Stimulated activated effector memory CD8-positive, alpha-beta T cell treated with anti-CD3 and anti-CD28 coated beads, Interleukin-12 subunit alpha, Interleukin-12 subunit beta, amount 100 ng/mL, for 72 hours (primary cell): ENCODE measurements around the gene LNPEP.

Experiments
- ATAC-seq: fragments of 150-1000 bp; cut with Tn5 transposase; 2 replicates; pipeline ENCODE4 v1.10.0; 2021
- DNase-seq, 2 donors: peaks; one replicate each; pipeline ENCODE4 v3.0.0; 2021 to 2022; ENCODE audit warnings: low spot score in 2 of 2
- H3K27ac Mint-ChIP-seq: one replicate; pipeline ENCODE4 v1.8.0; 2022; ENCODE audit warnings: mild to moderate bottlenecking, mixed read lengths
- H3K36me3 Mint-ChIP-seq: one replicate; pipeline ENCODE4 v1.8.0; 2022; ENCODE audit warnings: mild to moderate bottlenecking, mixed read lengths
- H3K4me1 Mint-ChIP-seq: one replicate; pipeline ENCODE4 v1.8.0; 2022; ENCODE audit warnings: mixed read lengths
- H3K4me3 Mint-ChIP-seq: one replicate; pipeline ENCODE4 v1.8.0; 2022; ENCODE audit warnings: mild to moderate bottlenecking, mixed read lengths
- H3K9me3 Mint-ChIP-seq: one replicate; pipeline ENCODE4 v1.8.0; 2022; ENCODE audit warnings: mixed read lengths

The LNPEP gene

DNA sequence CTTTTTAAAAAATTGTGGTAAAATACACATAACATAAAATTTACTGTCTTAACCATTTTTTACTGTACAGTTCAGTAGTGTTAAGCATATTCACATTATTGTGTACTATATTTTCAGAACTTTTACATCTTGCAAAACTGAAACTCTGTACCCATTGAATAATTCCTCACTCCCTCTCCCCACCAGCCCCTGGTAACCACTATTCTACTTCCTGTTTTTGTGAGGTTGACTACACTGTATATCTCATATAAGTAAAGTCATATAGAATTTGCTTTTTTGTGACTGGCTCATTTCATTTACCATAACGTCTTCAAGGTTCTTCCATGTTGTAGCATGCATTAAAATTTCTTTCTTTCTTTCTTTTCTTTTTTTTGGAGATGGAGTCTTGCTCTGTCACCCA lies 87.0 kb downstream of the LNPEP start:
- Mint-ChIP-seq H3K9me3 (no peaks in the 10 kb centered on the region), H3K4me3 (no peak overlapping the region), H3K36me3 (peaks cover 98% of the 10 kb centered on the region), H3K4me1 (peaks cover 14% of the 10 kb centered on the region), H3K27ac (no peak overlapping the region)
- ATAC-seq (peak; percentile 76), DNase-seq (no peak)

DNA sequence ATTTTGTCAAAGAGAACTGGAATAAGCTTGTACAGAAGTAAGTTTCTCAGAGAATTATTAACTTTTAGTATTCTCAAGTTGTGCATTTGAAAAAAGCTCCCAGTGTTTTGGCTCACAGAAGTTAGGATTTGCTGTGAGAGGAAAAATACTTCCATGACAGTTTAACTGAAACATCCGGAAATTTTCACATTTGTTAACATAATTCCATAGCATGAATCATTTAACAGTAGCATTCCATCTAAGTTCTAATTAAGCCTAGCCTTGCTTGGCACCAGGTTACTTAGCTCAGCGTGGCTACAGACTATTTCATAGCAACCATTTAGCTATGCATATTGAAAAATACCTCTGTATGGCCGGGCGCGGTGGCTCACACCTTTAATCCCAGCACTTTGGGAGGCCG lies 90.8 kb downstream of the LNPEP start:
- Mint-ChIP-seq H3K4me1 (peaks cover 14% of the 10 kb centered on the region), H3K36me3 (peaks cover 100% of the 10 kb centered on the region), H3K4me3 (no peak overlapping the region), H3K9me3 (no peaks in the 10 kb centered on the region), H3K27ac (no peak overlapping the region)
- no peak for DNase-seq
- ATAC-seq: no peak

DNA sequence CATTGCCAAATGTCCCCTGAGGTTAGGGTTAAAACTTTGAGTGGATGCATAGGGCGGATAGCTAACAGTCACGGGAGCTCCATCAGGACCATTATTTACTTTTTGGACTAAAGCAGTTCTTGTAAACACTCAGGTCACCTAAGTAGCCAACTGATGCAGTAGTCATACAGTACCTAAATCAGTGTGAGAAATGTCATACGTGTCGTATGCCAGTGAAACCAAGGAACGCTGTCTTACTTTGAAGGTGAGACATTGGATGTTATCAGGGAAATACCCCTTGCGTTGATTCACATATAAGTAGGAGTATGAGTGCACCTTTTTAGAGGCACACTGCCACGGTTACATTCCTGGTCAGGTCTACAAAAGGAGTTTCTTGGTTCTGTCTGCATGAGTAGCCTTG lies 101.9 kb downstream of the LNPEP start:
- H3K4me1 Mint-ChIP-seq: peaks cover 8% of the 10 kb centered on the region
- no peak overlapping the region for H3K4me3 Mint-ChIP-seq
- H3K27ac Mint-ChIP-seq: no peak overlapping the region
- ATAC-seq: peak; percentile 61
- H3K9me3 Mint-ChIP-seq: no peaks in the 10 kb centered on the region
- H3K36me3 Mint-ChIP-seq: peaks cover 6% of the 10 kb centered on the region
- DNase-seq: no peak

DNA sequence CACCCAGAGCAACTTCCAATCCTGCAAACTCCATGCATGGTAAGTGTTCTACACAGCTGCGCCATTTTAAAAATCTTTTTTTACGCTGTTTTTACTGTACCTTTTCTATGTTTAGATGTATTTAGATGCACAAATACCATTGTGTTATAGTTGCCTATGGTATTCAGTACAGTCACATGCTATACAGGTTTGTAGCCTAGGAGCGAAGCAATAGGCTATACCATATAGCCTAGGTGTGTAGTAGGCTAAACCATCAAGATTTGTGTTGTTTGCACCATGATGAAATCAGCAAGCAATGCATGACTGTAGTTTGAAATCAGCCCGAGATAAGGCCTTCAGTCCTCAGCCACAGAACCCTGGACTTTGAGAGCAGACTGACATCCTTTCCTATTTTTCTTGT lies 105.4 kb downstream of the LNPEP start:
- Mint-ChIP-seq H3K36me3 (no peaks in the 10 kb centered on the region), H3K4me3 (no peak overlapping the region), H3K4me1 (peaks cover 7% of the 10 kb centered on the region), H3K9me3 (no peaks in the 10 kb centered on the region), H3K27ac (no peak overlapping the region)
- DNase-seq (no peak), ATAC-seq (no peak)

DNA sequence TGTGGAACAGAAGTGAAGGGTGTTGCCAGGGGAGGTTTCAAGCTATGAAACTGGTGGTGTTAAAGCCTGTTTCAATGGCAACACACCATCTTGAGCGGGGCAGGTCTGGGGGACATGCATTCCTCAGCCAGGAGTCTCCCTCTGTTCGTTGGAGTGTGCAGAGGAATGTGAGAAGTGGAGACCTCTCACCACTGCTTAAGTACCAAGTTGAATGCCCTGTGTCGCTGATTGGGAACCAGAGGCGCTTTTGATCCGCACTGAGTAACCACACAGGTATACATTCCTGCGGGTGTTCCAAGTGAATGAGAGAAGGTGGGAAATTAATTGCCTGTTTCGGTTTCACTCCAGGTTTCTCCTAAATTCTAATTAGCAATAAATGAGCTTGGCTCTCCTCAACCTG lies 107.1 kb downstream of the LNPEP start:
- H3K4me1 Mint-ChIP-seq: peaks cover 4% of the 10 kb centered on the region
- no peaks in the 10 kb centered on the region for H3K36me3 Mint-ChIP-seq
- ATAC-seq (no peak), DNase-seq (no peak)
- no peak overlapping the region for H3K27ac Mint-ChIP-seq
- H3K9me3 Mint-ChIP-seq: no peaks in the 10 kb centered on the region
- no peak overlapping the region for H3K4me3 Mint-ChIP-seq

DNA sequence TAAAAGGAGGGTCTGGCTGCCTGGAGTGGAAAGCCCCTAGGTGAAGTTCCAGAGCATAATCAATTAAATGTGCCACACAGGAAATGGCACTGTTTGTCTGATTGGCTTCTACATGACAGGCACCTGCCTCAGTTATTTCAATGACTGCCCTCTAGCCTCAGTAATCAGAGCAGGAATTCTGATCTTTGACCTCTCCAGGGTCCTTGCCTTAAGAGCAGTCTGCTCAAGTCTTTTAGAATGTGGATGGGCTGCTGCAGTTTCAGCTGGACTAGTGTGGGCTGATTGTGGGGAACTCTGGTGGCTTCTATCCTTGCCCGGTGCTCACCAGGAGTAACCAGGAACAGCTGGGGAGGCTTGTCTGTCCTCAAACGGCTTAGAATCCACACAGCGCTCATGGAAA lies 107.6 kb downstream of the LNPEP start:
- H3K4me1 Mint-ChIP-seq: peaks cover 4% of the 10 kb centered on the region
- H3K36me3 Mint-ChIP-seq: no peaks in the 10 kb centered on the region
- DNase-seq (no peak), ATAC-seq (no peak)
- H3K4me3 Mint-ChIP-seq: no peak overlapping the region
- no peaks in the 10 kb centered on the region for H3K9me3 Mint-ChIP-seq
- no peak overlapping the region for H3K27ac Mint-ChIP-seq

DNA sequence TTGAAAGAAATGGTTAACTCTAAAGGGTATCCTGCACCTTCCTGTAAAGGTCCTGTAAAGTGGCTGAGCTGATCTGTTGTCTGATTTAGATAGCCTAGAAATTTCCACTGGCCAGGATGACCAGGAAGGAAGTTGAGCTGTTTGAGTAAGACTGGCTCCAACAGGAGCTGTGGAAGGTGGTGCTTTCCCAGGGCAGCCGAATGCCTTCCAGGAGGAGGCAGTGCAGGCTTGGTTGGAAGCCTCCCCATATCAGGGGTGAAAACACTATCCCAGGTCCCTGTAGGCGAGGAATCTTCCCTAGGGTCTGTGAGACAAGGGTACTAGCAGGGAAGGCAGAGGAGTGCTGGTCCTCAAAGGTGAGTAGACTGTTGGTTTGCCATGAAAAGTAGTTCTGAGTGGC lies 108.2 kb downstream of the LNPEP start:
- Mint-ChIP-seq H3K4me1 (no peaks in the 10 kb centered on the region), H3K36me3 (no peaks in the 10 kb centered on the region), H3K27ac (no peak overlapping the region), H3K9me3 (no peaks in the 10 kb centered on the region), H3K4me3 (no peak overlapping the region)
- no peak for DNase-seq
- peak; percentile 24 for ATAC-seq

DNA sequence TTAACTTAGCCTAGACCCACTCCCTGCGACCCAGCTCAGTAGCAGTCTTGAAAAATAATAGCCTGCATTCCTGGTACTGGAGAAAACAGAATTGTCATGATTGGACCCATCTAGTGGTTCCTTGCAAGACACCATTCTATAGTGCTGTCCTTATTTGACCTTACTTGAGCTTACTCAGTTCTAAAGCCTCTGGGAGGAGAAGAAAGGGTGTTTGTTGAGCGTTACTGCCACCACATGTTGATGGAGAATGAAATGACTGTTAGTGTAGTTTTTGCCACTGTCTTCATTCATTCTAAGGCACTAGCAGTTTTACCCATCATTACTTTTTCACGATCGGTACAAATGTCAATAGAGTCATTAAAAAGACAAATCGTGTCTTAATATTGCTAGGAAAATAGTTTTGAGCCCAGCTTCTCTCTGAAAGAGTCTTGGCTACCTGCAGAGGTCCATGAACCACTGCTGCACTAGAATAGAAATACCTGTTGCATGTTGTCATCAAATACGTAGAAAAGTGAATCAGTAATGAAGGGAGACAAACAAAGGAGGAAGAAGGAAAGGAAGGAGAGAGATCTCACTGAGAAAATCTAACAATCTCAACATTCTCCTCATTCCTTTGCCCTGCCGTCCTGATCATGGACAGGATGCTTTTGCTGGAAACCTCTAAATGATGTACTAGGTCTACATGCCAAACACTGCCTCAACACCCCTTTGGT lies 110.5 kb downstream of the LNPEP start:
- DNase-seq: no peak
- no peaks in the 10 kb centered on the region for H3K9me3 Mint-ChIP-seq
- no peak overlapping the region for H3K4me3 Mint-ChIP-seq
- H3K4me1 Mint-ChIP-seq: no peaks in the 10 kb centered on the region
- no peak overlapping the region for H3K27ac Mint-ChIP-seq
- ATAC-seq: peak; percentile 77
- H3K36me3 Mint-ChIP-seq: no peaks in the 10 kb centered on the region

DNA sequence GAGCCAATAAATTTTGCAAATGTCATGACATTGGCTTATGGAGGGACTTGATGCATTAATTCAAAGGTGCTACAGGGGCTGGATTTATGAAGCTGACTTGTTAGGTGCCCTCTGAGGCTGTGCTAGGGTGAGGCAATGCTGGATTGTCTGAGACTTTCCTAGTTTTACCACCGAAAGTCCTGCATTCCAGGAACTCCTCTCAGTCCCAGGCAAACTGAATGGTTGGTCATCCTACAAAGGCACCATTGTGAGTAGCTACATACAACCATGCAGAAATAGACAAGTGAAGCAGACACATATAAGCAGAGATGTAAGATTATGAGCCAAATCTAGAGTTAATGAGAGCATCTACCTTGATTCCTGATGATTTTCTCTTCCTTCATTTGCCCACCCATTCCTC lies 111.2 kb downstream of the LNPEP start:
- no peaks in the 10 kb centered on the region for H3K36me3 Mint-ChIP-seq
- no peak for ATAC-seq
- no peak overlapping the region for H3K4me3 Mint-ChIP-seq
- peaks cover 3% of the 10 kb centered on the region for H3K9me3 Mint-ChIP-seq
- H3K27ac Mint-ChIP-seq: no peak overlapping the region
- no peak for DNase-seq
- H3K4me1 Mint-ChIP-seq: no peaks in the 10 kb centered on the region

DNA sequence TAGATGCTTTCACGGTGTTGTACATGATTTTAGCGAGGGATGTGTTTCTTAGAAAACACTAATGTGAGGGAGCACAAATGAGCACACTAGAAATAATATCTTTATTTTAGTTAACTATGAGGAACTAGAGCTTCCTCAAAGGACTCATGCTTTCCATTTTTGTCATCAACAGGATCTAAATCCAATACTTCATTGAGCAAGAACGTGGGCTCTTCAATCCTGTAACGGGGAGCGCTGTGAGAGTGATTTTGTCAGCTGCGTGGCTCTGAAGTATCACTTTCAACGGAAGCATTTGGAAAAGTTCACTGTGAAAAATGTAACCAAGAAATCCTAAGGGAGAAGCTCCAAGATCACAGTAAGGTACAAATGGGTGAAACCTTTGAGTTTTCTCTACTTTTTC lies 113.3 kb downstream of the LNPEP start:
- H3K4me1 Mint-ChIP-seq: no peaks in the 10 kb centered on the region
- no peak overlapping the region for H3K27ac Mint-ChIP-seq
- no peaks in the 10 kb centered on the region for H3K36me3 Mint-ChIP-seq
- H3K4me3 Mint-ChIP-seq: no peak overlapping the region
- DNase-seq (no peak), ATAC-seq (no peak)
- H3K9me3 Mint-ChIP-seq: peaks cover 3% of the 10 kb centered on the region

DNA sequence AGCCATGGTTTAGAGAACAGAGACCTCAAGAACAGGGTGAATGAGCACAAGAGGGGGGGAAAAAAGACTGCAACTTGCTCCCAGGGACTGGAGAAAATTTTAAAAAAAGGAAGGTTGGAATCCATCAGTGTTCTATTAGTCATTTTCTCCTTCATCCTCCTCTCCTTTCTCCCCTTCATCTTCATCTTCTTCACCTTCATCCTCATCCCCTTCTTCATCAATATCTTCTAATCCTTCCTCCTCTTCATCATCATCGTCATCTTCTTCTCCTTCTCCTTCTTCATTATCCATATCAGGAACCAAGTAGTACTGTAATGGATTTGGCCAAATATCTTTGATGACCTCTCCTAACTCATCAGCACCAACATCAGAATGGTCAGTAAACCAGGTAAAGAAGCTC lies 120.4 kb downstream of the LNPEP start:
- Mint-ChIP-seq H3K4me3 (no peak overlapping the region), H3K4me1 (no peaks in the 10 kb centered on the region), H3K27ac (no peak overlapping the region), H3K9me3 (peaks cover 3% of the 10 kb centered on the region), H3K36me3 (no peaks in the 10 kb centered on the region)
- no peak for DNase-seq
- ATAC-seq: no peak

DNA sequence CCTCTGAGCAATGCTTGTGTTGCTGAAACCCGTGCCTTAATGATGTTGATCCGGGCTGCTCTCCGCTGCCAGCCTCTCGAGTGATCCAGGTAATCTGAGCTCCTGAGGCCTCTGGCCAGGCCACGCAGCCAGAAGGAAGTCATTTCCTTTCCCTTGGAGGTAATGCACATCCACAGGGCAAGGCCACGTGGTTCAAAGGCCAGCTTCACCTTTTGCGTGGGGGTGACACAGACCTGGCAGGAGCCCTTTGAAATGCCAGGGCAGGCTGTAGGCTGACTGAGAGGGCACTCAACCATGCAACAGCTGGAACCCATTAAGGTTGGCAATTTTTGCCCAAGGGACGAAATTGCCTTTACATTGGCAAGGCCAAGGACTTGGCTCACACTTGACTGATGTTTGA lies 126.2 kb downstream of the LNPEP start:
- H3K4me3 Mint-ChIP-seq: no peak overlapping the region
- H3K36me3 Mint-ChIP-seq: no peaks in the 10 kb centered on the region
- H3K9me3 Mint-ChIP-seq: no peaks in the 10 kb centered on the region
- H3K27ac Mint-ChIP-seq: no peak overlapping the region
- DNase-seq (no peak), ATAC-seq (no peak)
- no peaks in the 10 kb centered on the region for H3K4me1 Mint-ChIP-seq

DNA sequence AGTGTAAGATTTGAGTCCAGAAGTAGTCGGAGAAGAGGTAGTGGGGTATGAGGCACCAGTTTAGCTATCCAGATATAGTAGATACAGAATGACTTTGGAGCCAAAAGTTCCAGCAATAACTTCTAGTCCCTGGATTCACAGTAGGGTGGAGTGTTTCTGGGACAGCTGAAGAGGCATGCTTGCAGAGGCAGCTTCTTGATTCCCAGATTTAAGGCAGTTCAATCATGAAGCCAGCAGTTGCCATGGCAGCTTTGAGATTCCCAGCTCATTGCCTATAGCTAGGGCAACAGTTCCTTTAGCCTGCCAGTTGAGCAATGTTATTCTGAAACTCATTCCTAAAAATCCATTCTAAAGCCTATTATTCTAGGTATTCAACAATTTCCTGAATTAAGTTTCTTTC lies 127.4 kb downstream of the LNPEP start:
- Mint-ChIP-seq H3K36me3 (no peaks in the 10 kb centered on the region), H3K9me3 (no peaks in the 10 kb centered on the region)
- DNase-seq: no peak

DNA sequence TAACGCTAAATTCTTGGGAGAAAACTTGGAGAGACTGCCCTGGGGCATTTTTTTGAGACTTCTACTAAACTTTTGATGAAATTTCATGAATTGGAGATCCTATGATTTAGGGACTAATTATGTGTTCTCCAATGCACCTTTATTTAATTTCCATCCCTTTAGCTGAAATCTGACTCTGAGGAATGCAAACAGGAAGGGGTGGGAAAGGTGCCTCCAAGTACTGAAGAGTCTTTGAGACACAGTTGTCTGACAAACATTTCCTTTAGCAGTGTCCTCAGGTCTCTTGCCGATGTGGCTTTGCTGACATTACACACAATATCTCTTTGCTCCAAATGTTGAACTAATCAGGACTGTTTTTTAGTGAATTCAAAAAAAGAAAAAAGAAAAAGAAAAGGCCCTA lies 129.6 kb downstream of the LNPEP start:
- Mint-ChIP-seq H3K4me1 (no peaks in the 10 kb centered on the region), H3K36me3 (no peaks in the 10 kb centered on the region), H3K4me3 (no peak overlapping the region), H3K9me3 (no peaks in the 10 kb centered on the region), H3K27ac (no peak overlapping the region)
- DNase-seq (no peak), ATAC-seq (no peak)

More for the DNA sequence above, 127.4 kb downstream of the LNPEP start:
- no peaks in the 10 kb centered on the region for H3K4me1 Mint-ChIP-seq
- no peak for ATAC-seq
- no peak overlapping the region for H3K27ac Mint-ChIP-seq
- H3K4me3 Mint-ChIP-seq: no peak overlapping the region

DNA sequence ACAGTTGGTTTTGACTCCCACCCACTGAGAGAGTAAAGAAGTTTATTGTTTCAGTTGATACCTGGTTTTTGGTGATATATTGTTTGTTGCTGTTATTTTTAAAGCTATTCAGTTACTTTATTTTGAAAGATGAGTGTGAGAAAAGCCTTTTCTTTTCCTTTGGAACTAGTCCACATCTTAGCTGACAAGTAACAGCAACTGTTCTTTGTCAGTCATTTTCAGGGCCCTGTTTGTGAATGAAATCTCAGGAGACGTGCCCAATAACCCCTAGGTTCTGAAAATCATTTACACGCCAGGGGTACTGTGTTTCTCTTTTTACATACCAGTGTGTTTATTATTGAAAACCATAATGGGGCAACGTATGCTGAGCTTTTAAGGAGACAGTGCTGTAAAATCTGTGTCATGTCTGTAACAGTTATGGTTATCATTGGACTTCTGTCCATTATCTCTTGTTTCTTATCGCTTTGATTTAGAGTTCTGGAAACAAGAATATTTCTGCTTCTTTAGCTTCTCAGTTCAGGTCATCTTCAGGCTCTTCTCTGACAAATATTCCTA lies 131.5 kb downstream of the LNPEP start:
- H3K9me3 Mint-ChIP-seq: no peaks in the 10 kb centered on the region
- ATAC-seq (no peak), DNase-seq (no peak)
- no peak overlapping the region for H3K27ac Mint-ChIP-seq
- no peaks in the 10 kb centered on the region for H3K36me3 Mint-ChIP-seq
- no peaks in the 10 kb centered on the region for H3K4me1 Mint-ChIP-seq
- no peak overlapping the region for H3K4me3 Mint-ChIP-seq

DNA sequence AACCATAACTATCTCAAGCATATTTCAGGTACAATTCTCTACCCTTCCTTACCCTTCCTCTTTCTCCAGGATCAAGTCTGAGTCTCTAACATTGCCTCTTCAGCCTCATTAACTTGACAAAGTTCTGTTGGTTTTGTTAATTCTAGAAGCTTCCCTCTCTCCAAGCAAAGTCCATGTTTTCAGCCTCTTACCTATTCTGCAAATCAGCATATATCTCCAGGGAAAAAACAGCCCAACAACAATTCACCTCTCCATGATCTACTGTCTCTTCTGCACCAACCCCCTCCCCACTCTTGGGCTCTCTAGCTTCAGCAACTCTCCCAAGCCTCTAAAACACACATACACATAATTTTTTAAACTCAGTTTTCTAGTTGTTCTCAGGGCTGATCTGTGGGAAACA lies 134.4 kb downstream of the LNPEP start:
- H3K36me3 Mint-ChIP-seq: no peaks in the 10 kb centered on the region
- no peaks in the 10 kb centered on the region for H3K4me1 Mint-ChIP-seq
- DNase-seq (no peak), ATAC-seq (no peak)
- H3K27ac Mint-ChIP-seq: no peak overlapping the region
- H3K9me3 Mint-ChIP-seq: no peaks in the 10 kb centered on the region
- H3K4me3 Mint-ChIP-seq: no peak overlapping the region

DNA sequence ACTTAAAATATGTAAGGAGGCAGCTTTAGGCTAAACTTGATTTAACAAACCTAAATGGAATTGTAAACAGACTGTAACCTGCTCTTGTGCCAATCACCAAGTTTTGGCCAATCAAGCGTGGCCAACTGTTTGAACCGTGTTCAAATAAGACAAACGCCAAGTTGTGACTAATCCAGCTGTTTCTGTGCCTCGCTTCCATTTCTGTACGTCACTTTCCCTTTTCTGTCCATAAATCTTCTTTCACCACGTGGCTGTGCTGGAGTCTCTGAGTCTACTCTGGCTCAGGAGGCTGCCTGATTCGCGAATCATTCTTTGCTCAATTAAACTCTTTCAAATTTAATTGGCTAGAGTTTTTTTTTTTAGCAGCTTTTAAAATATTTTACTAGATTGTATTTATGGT lies 135.2 kb downstream of the LNPEP start:
- ATAC-seq: no peak
- Mint-ChIP-seq H3K4me1 (no peaks in the 10 kb centered on the region), H3K27ac (no peak overlapping the region), H3K4me3 (no peak overlapping the region), H3K36me3 (no peaks in the 10 kb centered on the region), H3K9me3 (no peaks in the 10 kb centered on the region)
- DNase-seq: no peak
